NOMO-1 treated with dmso at 0.1 percent for 144 hours (cell line): ENCODE data around the gene LGR5.

ENCODE experiments used
- DNase-seq: peaks from one replicate; lab custom pipeline; 2025; ENCODE audit not compliant: unreplicated experiment; lab: John Stamatoyannopoulos, UW

The LGR5 gene

GRCh38 chr12:71589478-71589881 is 149.9 kb downstream of the LGR5 start:
- no peak for DNase-seq

- no peak for DNase-seq
Measured at GRCh38 chr12:71591601-71592000, 152.0 kb downstream of the LGR5 start.

GRCh38 chr12:71592841-71593240 is 153.2 kb downstream of the LGR5 start:
- DNase-seq: no peak

GRCh38 chr12:71594214-71594948 is 154.8 kb downstream of the LGR5 start:
- no peak for DNase-seq

- DNase-seq: no peak
Measured at GRCh38 chr12:71599210-71599609, 159.6 kb downstream of the LGR5 start.

GRCh38 chr12:71601546-71601945 is 161.9 kb downstream of the LGR5 start:
- DNase-seq: no peak

GRCh38 chr12:71602761-71603577 is 163.4 kb downstream of the LGR5 start:
- DNase-seq: no peak

GRCh38 chr12:71605039-71605438 is 165.4 kb downstream of the LGR5 start:
- no peak for DNase-seq

- no peak for DNase-seq
Measured at GRCh38 chr12:71607494-71608330, 168.1 kb downstream of the LGR5 start.

GRCh38 chr12:71610031-71610795 is 170.6 kb downstream of the LGR5 start:
- DNase-seq: no peak

- DNase-seq: no peak
Measured at GRCh38 chr12:71621938-71622337, 182.3 kb downstream of the LGR5 start.

- DNase-seq: no peak
Measured at GRCh38 chr12:71625476-71625875, 185.9 kb downstream of the LGR5 start.

GRCh38 chr12:71626098-71626497 is 186.5 kb downstream of the LGR5 start:
- peak; percentile 3 for DNase-seq

GRCh38 chr12:71626768-71627167 is 187.2 kb downstream of the LGR5 start:
- no peak for DNase-seq

GRCh38 chr12:71627438-71628002 is 187.9 kb downstream of the LGR5 start:
- no peak for DNase-seq
